A673 (cell line): Measurements from ENCODE around the gene NKX1-1. TPM values are rescaled to one million over a fixed set of nuclear protein-coding genes. Genes with fewer than 3 reads are reported as not detected.

Experiments
- BruUV-seq: library from RNA; stranded (reverse); fragments of 400-500 nt; replicated peaks from 2 replicates; lab custom pipeline; 2021; lab: Mats Ljungman, UMichigan
- CTCF ChIA-PET: fragments of 300-600 bp; sonication (Branson Sonifier 250); formaldehyde crosslinking; loops from one replicate; lab custom pipeline; 2022; ENCODE audit warnings: antibody characterized with exemption; lab: Charles Lee
- POLR2A ChIA-PET: fragments of 300-600 bp; sonication (Branson Sonifier 250); formaldehyde crosslinking; loops from one replicate; lab custom pipeline; 2022; ENCODE audit warnings: antibody characterized with exemption; ENCODE audit not compliant: low non-redundant PET; lab: Charles Lee
- DNase-seq: peaks from one replicate; pipeline ENCODE4 v3.0.0-alpha.2; 2015; ENCODE audit warnings: low spot score
- H3K27ac ChIP-seq: fragments of 200-600 bp; sonication (generic); 2 replicates; pipeline ENCODE4 v1.5.1; 2016; ENCODE audit warnings: mixed run types, low read depth, mild to moderate bottlenecking, mixed read lengths, antibody characterized with exemption, low read length; ENCODE audit not compliant: poor library complexity, severe bottlenecking
- H3K27me3 ChIP-seq: fragments of 200-600 bp; sonication (generic); replicated peaks from 2 replicates; pipeline ENCODE4 v1.6.1; 2017; ENCODE audit warnings: mixed run types, low read depth, mild to moderate bottlenecking, mixed read lengths, antibody characterized with exemption, low read length; ENCODE audit not compliant: insufficient read depth, poor library complexity
- H3K36me3 ChIP-seq: fragments of 200-600 bp; sonication (generic); 2 replicates; pipeline ENCODE4 v1.6.1; 2016; ENCODE audit warnings: mixed run types, mild to moderate bottlenecking, mixed read lengths, antibody characterized with exemption, low read length; ENCODE audit not compliant: insufficient read depth, poor library complexity, severe bottlenecking
- H3K4me1 ChIP-seq: fragments of 200-600 bp; sonication (generic); 2 replicates; pipeline ENCODE4 v1.6.1; 2017; ENCODE audit warnings: mixed run types, mild to moderate bottlenecking, mixed read lengths, antibody characterized with exemption, low read length; ENCODE audit not compliant: insufficient read depth, poor library complexity, severe bottlenecking
- H3K4me3 ChIP-seq: fragments of 200-600 bp; sonication (generic); 2 replicates; pipeline ENCODE4 v1.5.1; 2016; ENCODE audit warnings: low read depth, mixed run types, mild to moderate bottlenecking, mixed read lengths, low read length; ENCODE audit not compliant: poor library complexity, severe bottlenecking
- H3K9me3 ChIP-seq: fragments of 200-600 bp; sonication (generic); 2 replicates; pipeline ENCODE4 v1.6.1; 2016; ENCODE audit warnings: mixed run types, low read depth, mild to moderate bottlenecking, mixed read lengths, antibody characterized with exemption, low read length; ENCODE audit not compliant: poor library complexity, severe bottlenecking
- CTCF ChIP-seq: fragments of 300-800, 200-600 bp; sonication (generic); conservative IDR thresholded peaks from 2 replicates; pipeline ENCODE4 v1.5.1; 2017; ENCODE audit warnings: low read depth, mild to moderate bottlenecking, antibody characterized with exemption, low read length, moderate library complexity, mixed read lengths
- EZH2 ChIP-seq: fragments of 200-600 bp; sonication (generic); IDR thresholded peaks from 2 replicates; pipeline ENCODE4 v1.6.1; 2017; ENCODE audit warnings: borderline replicate concordance, low read depth, mild to moderate bottlenecking, mixed read lengths, antibody characterized with exemption, low read length; ENCODE audit not compliant: poor library complexity, severe bottlenecking
- intact Hi-C: fragments of 100-400 bp; cut with micrococcal nuclease; formaldehyde crosslinking; loops from one replicate; pipeline ENCODE4 v1.10.0; 2022; ENCODE audit not compliant: unreplicated experiment
- total RNA-seq: library from RNA; stranded (reverse); gene quantifications from 2 replicates; pipeline ENCODE4 v1.2.3, GENCODE V29; 2021

The NKX1-1 gene
- total RNA-seq, 1 experiment from 2014 or later: not detected

GRCh38 chr4:1380368-1381151 is 25.7 kb downstream of the NKX1-1 start:
- H3K4me1 ChIP-seq: no peaks in the 10 kb centered on the region
- intact Hi-C loops: no loop called here
- POLR2A ChIA-PET: no interaction called here
- no peaks in the 10 kb centered on the region for H3K9me3 ChIP-seq
- CTCF ChIA-PET: no interaction called here
- H3K36me3 ChIP-seq: no peaks in the 10 kb centered on the region
- no peak overlapping the region for H3K27ac ChIP-seq
- BruUV-seq: no TSS peak
- no peak for DNase-seq
- H3K4me3 ChIP-seq: no peak overlapping the region
- no peaks in the 10 kb centered on the region for H3K27me3 ChIP-seq
- TF ChIP-seq CTCF (no peak), EZH2 (no peak)

GRCh38 chr4:1379801-1380331 is 26.4 kb downstream of the NKX1-1 start:
- BruUV-seq: no TSS peak
- no peak overlapping the region for H3K27ac ChIP-seq
- no peak for DNase-seq
- CTCF ChIA-PET: no interaction called here
- H3K4me1 ChIP-seq: no peaks in the 10 kb centered on the region
- H3K4me3 ChIP-seq: no peak overlapping the region
- no peaks in the 10 kb centered on the region for H3K36me3 ChIP-seq
- H3K9me3 ChIP-seq: no peaks in the 10 kb centered on the region
- POLR2A ChIA-PET: no interaction called here
- H3K27me3 ChIP-seq: no peaks in the 10 kb centered on the region
- TF ChIP-seq EZH2: no peak
- no peak for TF ChIP-seq CTCF
- intact Hi-C loops: no loop called here

- ChIA-PET CTCF (no interaction called here), POLR2A (no interaction called here)
- TF ChIP-seq EZH2: no peak
- Histone ChIP-seq H3K4me3 (no peak overlapping the region), H3K9me3 (no peaks in the 10 kb centered on the region), H3K27me3 (no peaks in the 10 kb centered on the region), H3K27ac (no peak overlapping the region), H3K36me3 (no peaks in the 10 kb centered on the region), H3K4me1 (no peaks in the 10 kb centered on the region)
- no TSS peak for BruUV-seq
- intact Hi-C loops: no loop called here
- no peak for DNase-seq
These were observed 26.9 kb downstream of the NKX1-1 start for GRCh38 chr4:1379351-1379781.
